ENCODE results near the gene U2AF2. TPM values are rescaled to one million over a fixed set of nuclear protein-coding genes. Genes with fewer than 3 reads are reported as not detected.

Gene U2AF2
- total RNA-seq, 1 donor from 2014 or later: 275 TPM

GRCh38 chr19:55644191-55644833, 10.5 kb upstream of the U2AF2 start:
- DNase-seq (ENCODE audit: low spot score, unreplicated experiment): no peak
- Mint-ChIP-seq H3K9me3 (ENCODE audit: low read depth) (no peaks in the 10 kb centered on the region), H3K27ac (peak overlapping the region; percentile 96), H3K4me1 (ENCODE audit: low read depth) (peaks cover 32% of the 10 kb centered on the region), H3K4me3 (ENCODE audit: low read depth) (peak overlapping the region; percentile 85), H3K27me3 (no peaks in the 10 kb centered on the region), H3K36me3 (ENCODE audit: insufficient read depth) (peaks cover 3% of the 10 kb centered on the region)
- TF ChIP-seq CTCF (IDR thresholded peaks at IDR 0.05; ENCODE audit: unreplicated experiment): no peak

- Mint-ChIP-seq H3K4me3 (ENCODE audit: low read depth) (peak overlapping the region; percentile 85), H3K36me3 (ENCODE audit: insufficient read depth) (peaks cover 3% of the 10 kb centered on the region), H3K4me1 (ENCODE audit: low read depth) (peaks cover 33% of the 10 kb centered on the region), H3K9me3 (ENCODE audit: low read depth) (no peaks in the 10 kb centered on the region), H3K27me3 (no peaks in the 10 kb centered on the region), H3K27ac (no peak overlapping the region)
- no peak for TF ChIP-seq CTCF (IDR thresholded peaks at IDR 0.05; ENCODE audit: unreplicated experiment)
- no peak for DNase-seq (ENCODE audit: low spot score, unreplicated experiment)
Measured at GRCh38 chr19:55644842-55645511, 9.9 kb upstream of the U2AF2 start.

GRCh38 chr19:55645512-55645881, 9.3 kb upstream of the U2AF2 start:
- DNase-seq (ENCODE audit: low spot score, unreplicated experiment): no peak
- peaks cover 30% of the 10 kb centered on the region for H3K4me1 Mint-ChIP-seq (ENCODE audit: low read depth)
- H3K4me3 Mint-ChIP-seq (ENCODE audit: low read depth): peak overlapping the region; percentile 53
- no peak for TF ChIP-seq CTCF (IDR thresholded peaks at IDR 0.05; ENCODE audit: unreplicated experiment)
- no peak overlapping the region for H3K27ac Mint-ChIP-seq
- H3K27me3 Mint-ChIP-seq: no peaks in the 10 kb centered on the region
- H3K36me3 Mint-ChIP-seq (ENCODE audit: insufficient read depth): peaks cover 4% of the 10 kb centered on the region
- H3K9me3 Mint-ChIP-seq (ENCODE audit: low read depth): no peaks in the 10 kb centered on the region

- peak overlapping the region; percentile 78 for H3K4me3 Mint-ChIP-seq (ENCODE audit: low read depth)
- no peaks in the 10 kb centered on the region for H3K9me3 Mint-ChIP-seq (ENCODE audit: low read depth)
- H3K27me3 Mint-ChIP-seq: no peaks in the 10 kb centered on the region
- peak overlapping the region; percentile 79 for H3K27ac Mint-ChIP-seq
- H3K4me1 Mint-ChIP-seq (ENCODE audit: low read depth): peaks cover 22% of the 10 kb centered on the region
- no peak for DNase-seq (ENCODE audit: low spot score, unreplicated experiment)
- peaks cover 7% of the 10 kb centered on the region for H3K36me3 Mint-ChIP-seq (ENCODE audit: insufficient read depth)
- TF ChIP-seq CTCF (IDR thresholded peaks at IDR 0.05; ENCODE audit: unreplicated experiment): no peak
Measured at GRCh38 chr19:55646889-55647731, 7.7 kb upstream of the U2AF2 start.

Data from progenitor cell of endocrine pancreas (in vitro differentiated cells).